H9 (cell line): ENCODE results near the gene CRHR2. TPM values are rescaled to one million over a fixed set of nuclear protein-coding genes. Genes with fewer than 3 reads are reported as not detected.

Experiments used
- DNase-seq: peaks from one replicate; pipeline ENCODE4 v3.0.0-alpha.2; 2017
- H2AFZ ChIP-seq: one replicate; pipeline ENCODE4 v1.6.1; 2013; ENCODE audit warnings: mild to moderate bottlenecking, low read length, control low read depth, moderate library complexity
- H2AK5ac ChIP-seq: 2 replicates; pipeline ENCODE4 v1.6.1; 2013; ENCODE audit warnings: low read length, control low read depth, mixed read lengths; ENCODE audit not compliant: insufficient read length
- H2BK120ac ChIP-seq: one replicate; pipeline ENCODE4 v1.6.1; 2013; ENCODE audit warnings: low read depth, mild to moderate bottlenecking, low read length, control low read depth, inconsistent platforms; ENCODE audit not compliant: poor library complexity, severe bottlenecking
- H2BK12ac ChIP-seq: 2 replicates; pipeline ENCODE4 v1.6.1; 2013; ENCODE audit warnings: low read length, control low read depth, mixed read lengths, low read depth; ENCODE audit not compliant: insufficient read length
- H2BK15ac ChIP-seq: 2 replicates; pipeline ENCODE4 v1.6.1; 2013; ENCODE audit warnings: low read depth, low read length, control low read depth
- H2BK20ac ChIP-seq: one replicate; pipeline ENCODE4 v1.6.1; 2013; ENCODE audit warnings: low read depth, mild to moderate bottlenecking, low read length, control low read depth, inconsistent platforms; ENCODE audit not compliant: poor library complexity, severe bottlenecking
- H2BK5ac ChIP-seq: 2 replicates; pipeline ENCODE4 v1.6.1; 2013; ENCODE audit warnings: low read length, control low read depth, mixed read lengths; ENCODE audit not compliant: insufficient read length
- H3K14ac ChIP-seq: 2 replicates; pipeline ENCODE4 v1.6.1; 2013; ENCODE audit warnings: low read length, control low read depth; ENCODE audit not compliant: insufficient read depth
- H3K18ac ChIP-seq: 2 replicates; pipeline ENCODE4 v1.6.1; 2013; ENCODE audit warnings: low read depth, mild to moderate bottlenecking, mixed read lengths, low read length, control low read depth; ENCODE audit not compliant: insufficient read length
- H3K23ac ChIP-seq: 2 replicates; pipeline ENCODE4 v1.6.1; 2013; ENCODE audit warnings: low read length, control low read depth, mixed read lengths, low read depth; ENCODE audit not compliant: insufficient read length
- H3K23me2 ChIP-seq: 2 replicates; pipeline ENCODE4 v1.6.1; 2013; ENCODE audit warnings: low read depth, mild to moderate bottlenecking, mixed read lengths, low read length, control low read depth; ENCODE audit not compliant: insufficient read length, poor library complexity, severe bottlenecking
- H3K27ac ChIP-seq: 2 replicates; pipeline ENCODE4 v1.5.1; 2013; ENCODE audit warnings: low read length, control low read depth, mixed read lengths, low read depth; ENCODE audit not compliant: insufficient read length
- H3K27me3 ChIP-seq: 2 replicates; pipeline ENCODE4 v1.6.1; 2013; ENCODE audit warnings: low read length, control low read depth, inconsistent platforms; ENCODE audit not compliant: insufficient read depth
- H3K4ac ChIP-seq: 2 replicates; pipeline ENCODE4 v1.6.1; 2013; ENCODE audit warnings: low read depth, mild to moderate bottlenecking, control low read depth, inconsistent platforms, low read length, moderate library complexity
- H3K4me1 ChIP-seq: 2 replicates; pipeline ENCODE4 v1.6.1; 2013; ENCODE audit warnings: low read length, control low read depth, inconsistent platforms; ENCODE audit not compliant: insufficient read depth
- H3K4me2 ChIP-seq: 2 replicates; pipeline ENCODE4 v1.6.1; 2013; ENCODE audit warnings: low read length, control low read depth, mixed read lengths; ENCODE audit not compliant: insufficient read length, insufficient read depth
- H3K56ac ChIP-seq: 2 replicates; pipeline ENCODE4 v1.6.1; 2013; ENCODE audit warnings: low read depth, mild to moderate bottlenecking, mixed read lengths, low read length, control low read depth; ENCODE audit not compliant: insufficient read length
- H3K79me1 ChIP-seq: 2 replicates; pipeline ENCODE4 v1.6.1; 2013; ENCODE audit warnings: low read depth, mild to moderate bottlenecking, moderate library complexity, low read length, control low read depth, inconsistent platforms; ENCODE audit not compliant: insufficient read depth, poor library complexity, severe bottlenecking
- H3K79me2 ChIP-seq: 2 replicates; pipeline ENCODE4 v1.6.1; 2013; ENCODE audit warnings: low read length, control low read depth, inconsistent platforms; ENCODE audit not compliant: insufficient read depth
- H3K9ac ChIP-seq: 2 replicates; pipeline ENCODE4 v1.6.1; 2013; ENCODE audit warnings: low read length, control low read depth, mixed read lengths; ENCODE audit not compliant: insufficient read length; ENCODE audit errors: extremely low read depth
- H3K9me3 ChIP-seq: one replicate; pipeline ENCODE4 v1.6.1; 2013; ENCODE audit warnings: low read depth, low read length, inconsistent platforms; ENCODE audit not compliant: control insufficient read depth
- H3T11ph ChIP-seq: one replicate; pipeline ENCODE4 v1.6.1; 2013; ENCODE audit warnings: mild to moderate bottlenecking, low read length, control low read depth, inconsistent platforms
- H4K20me1 ChIP-seq: one replicate; pipeline ENCODE4 v1.6.1; 2013; ENCODE audit not compliant: control insufficient read depth, insufficient read length, insufficient read depth
- H4K5ac ChIP-seq: 2 replicates; pipeline ENCODE4 v1.6.1; 2013; ENCODE audit warnings: low read depth, mild to moderate bottlenecking, mixed read lengths, low read length, control low read depth; ENCODE audit not compliant: insufficient read length
- H4K8ac ChIP-seq: replicated peaks from 2 replicates; pipeline ENCODE4 v1.6.1; 2013; ENCODE audit warnings: low read length, control low read depth, mixed read lengths, low read depth; ENCODE audit not compliant: insufficient read length
- H4K91ac ChIP-seq: 2 replicates; pipeline ENCODE4 v1.6.1; 2013; ENCODE audit warnings: low read depth, mild to moderate bottlenecking, moderate library complexity, mixed read lengths, low read length, control low read depth; ENCODE audit not compliant: insufficient read length
- H3K27ac Mint-ChIP-seq, 3 experiments: 2 replicates in 2 of 3; 3 replicates in 1 of 3; pipeline ENCODE4 v1.8.0; 2020 to 2021; ENCODE audit warnings: mixed read lengths in 3 of 3, mild to moderate bottlenecking in 1 of 3, moderate library complexity in 1 of 3
- H3K27me3 Mint-ChIP-seq: 2 replicates; pipeline ENCODE4 v1.8.0; 2021; ENCODE audit warnings: low read depth, mild to moderate bottlenecking, moderate library complexity, mixed read lengths
- H3K36me3 Mint-ChIP-seq, 3 experiments: 2 replicates in 2 of 3; 3 replicates in 1 of 3; pipeline ENCODE4 v1.8.0; 2020 to 2021; ENCODE audit warnings: low read depth in 3 of 3, mixed read lengths in 3 of 3; ENCODE audit not compliant: insufficient read depth in 1 of 3
- H3K4me1 Mint-ChIP-seq, 2 experiments: 2 replicates each; pipeline ENCODE4 v1.8.0; 2020; ENCODE audit warnings: mixed read lengths in 2 of 2
- H3K4me3 Mint-ChIP-seq, 2 experiments: 2 replicates in 1 of 2; 3 replicates in 1 of 2; pipeline ENCODE4 v1.8.0; 2020 to 2021; ENCODE audit warnings: mild to moderate bottlenecking in 2 of 2, mixed read lengths in 2 of 2, moderate library complexity in 1 of 2
- H3K9me3 Mint-ChIP-seq, 2 experiments: 2 replicates in 1 of 2; 3 replicates in 1 of 2; pipeline ENCODE4 v1.8.0; 2020; ENCODE audit warnings: mild to moderate bottlenecking in 2 of 2, mixed read lengths in 2 of 2, moderate library complexity in 1 of 2
- WGBS: extraction: QIAGEN DNeasy Blood & Tissue Kit; methylation state at CpG from one replicate; pipeline ENCODE4 v1.1.7; 2013; ENCODE audit warnings: missing lambda C conversion rate, low lambda C conversion rate, mixed read lengths; ENCODE audit not compliant: insufficient read length; ENCODE audit errors: extremely low coverage; 5-methylcytosine and 5-hydroxymethylcytosine counted together
- total RNA-seq: library from RNA; stranded (reverse); gene quantifications from 2 replicates; pipeline ENCODE4 v1.2.1, GENCODE V29; 2021
- TF ChIP-seq, protein P1 (sequence below): fragments of 200-600 bp; sonication (generic); conservative IDR thresholded peaks from 3 replicates; pipeline ENCODE4 v1.8.0; 2021; ENCODE audit warnings: antibody characterized with exemption, mild to moderate bottlenecking

Gene CRHR2
- total RNA-seq, 1 experiment from 2014 or later: 0.07 TPM

DNA sequence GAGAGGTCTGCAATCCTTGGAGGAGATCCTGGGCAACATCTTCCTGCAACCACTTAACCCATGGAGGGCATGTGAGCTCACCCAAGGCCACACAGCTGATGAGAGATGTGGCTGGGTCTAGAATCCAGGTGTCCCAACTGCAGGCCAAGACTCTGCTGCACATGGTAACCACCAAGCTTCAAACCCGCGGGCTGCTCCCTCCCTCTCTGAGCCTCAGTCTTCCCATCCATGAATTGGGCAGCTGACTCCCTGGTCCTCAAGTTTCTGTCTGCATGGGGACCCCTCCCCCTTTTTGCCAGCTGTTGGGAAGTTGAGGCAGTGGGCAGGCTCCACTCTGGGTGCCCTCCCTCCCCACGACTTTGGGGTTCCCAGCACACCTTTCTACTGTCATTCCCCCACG is 48.7 kb upstream of the CRHR2 start:
- Mint-ChIP-seq H3K9me3 (peaks cover 3% of the 10 kb centered on the region in 2 experiments; a peak in 2 of 5 replicates), H3K36me3 (peaks cover 2 to 8% (median 3%) of the 10 kb centered on the region in 3 experiments; a peak in 4 of 7 replicates), H3K4me3 (no peak overlapping the region), H3K27me3 (peaks cover 13% of the 10 kb centered on the region), H3K27ac (peak overlapping the region in 1 of 3 experiments; percentile 76; a peak in 1 of 7 replicates), H3K4me1 (peaks cover 38 to 49% of the 10 kb centered on the region in 2 experiments)
- Histone ChIP-seq H2BK12ac (no peak overlapping the region), H2BK5ac (no peak overlapping the region), H2BK20ac (no peak overlapping the region), H3K9ac (no peak overlapping the region), H3K4ac (no peak overlapping the region), H2BK120ac (no peak overlapping the region), H2AFZ (no peak overlapping the region), H3K14ac (no peak overlapping the region), H3K4me2 (no peak overlapping the region), H3T11ph (no peak overlapping the region), H3K4me1 (peaks cover 12% of the 10 kb centered on the region; the same call in 1 of the 2 replicates), H3K79me2 (no peaks in the 10 kb centered on the region), H3K27ac (no peak overlapping the region), H2BK15ac (no peak overlapping the region), H3K9me3 (no peaks in the 10 kb centered on the region), H3K23ac (no peak overlapping the region), H4K8ac (no peak overlapping the region), H2AK5ac (no peak overlapping the region), H3K18ac (no peak overlapping the region), H3K56ac (no peak overlapping the region), H4K91ac (no peak overlapping the region), H3K79me1 (no peaks in the 10 kb centered on the region), H4K5ac (no peak overlapping the region), H4K20me1 (no peaks in the 10 kb centered on the region), H3K27me3 (no peaks in the 10 kb centered on the region), H3K23me2 (no peaks in the 10 kb centered on the region)
- TF ChIP-seq, protein P1, sequence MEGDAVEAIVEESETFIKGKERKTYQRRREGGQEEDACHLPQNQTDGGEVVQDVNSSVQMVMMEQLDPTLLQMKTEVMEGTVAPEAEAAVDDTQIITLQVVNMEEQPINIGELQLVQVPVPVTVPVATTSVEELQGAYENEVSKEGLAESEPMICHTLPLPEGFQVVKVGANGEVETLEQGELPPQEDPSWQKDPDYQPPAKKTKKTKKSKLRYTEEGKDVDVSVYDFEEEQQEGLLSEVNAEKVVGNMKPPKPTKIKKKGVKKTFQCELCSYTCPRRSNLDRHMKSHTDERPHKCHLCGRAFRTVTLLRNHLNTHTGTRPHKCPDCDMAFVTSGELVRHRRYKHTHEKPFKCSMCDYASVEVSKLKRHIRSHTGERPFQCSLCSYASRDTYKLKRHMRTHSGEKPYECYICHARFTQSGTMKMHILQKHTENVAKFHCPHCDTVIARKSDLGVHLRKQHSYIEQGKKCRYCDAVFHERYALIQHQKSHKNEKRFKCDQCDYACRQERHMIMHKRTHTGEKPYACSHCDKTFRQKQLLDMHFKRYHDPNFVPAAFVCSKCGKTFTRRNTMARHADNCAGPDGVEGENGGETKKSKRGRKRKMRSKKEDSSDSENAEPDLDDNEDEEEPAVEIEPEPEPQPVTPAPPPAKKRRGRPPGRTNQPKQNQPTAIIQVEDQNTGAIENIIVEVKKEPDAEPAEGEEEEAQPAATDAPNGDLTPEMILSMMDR: no peak
- no CpG with 5 or more reads among the region's 4 CpGs for WGBS
- DNase-seq: no peak
